Stimulated activated CD4-positive, alpha-beta T cell treated with anti-CD3 and anti-CD28 coated beads, TNF-alpha, amount 100 ng/mL, for 4 hours (primary cell): ENCODE measurements around the gene TRIM29.
"Not testable (repeated sequence)": the region's sequence is repeated elsewhere in the genome, so short reads cannot be mapped to it uniquely, and the experiment has no call there.

Source experiments
- DNase-seq, 3 experiments: peaks; one replicate each; pipeline ENCODE4 v3.0.0-alpha.2; 2020; ENCODE audit warnings: low read depth in 3 of 3

The TRIM29 gene

DNA sequence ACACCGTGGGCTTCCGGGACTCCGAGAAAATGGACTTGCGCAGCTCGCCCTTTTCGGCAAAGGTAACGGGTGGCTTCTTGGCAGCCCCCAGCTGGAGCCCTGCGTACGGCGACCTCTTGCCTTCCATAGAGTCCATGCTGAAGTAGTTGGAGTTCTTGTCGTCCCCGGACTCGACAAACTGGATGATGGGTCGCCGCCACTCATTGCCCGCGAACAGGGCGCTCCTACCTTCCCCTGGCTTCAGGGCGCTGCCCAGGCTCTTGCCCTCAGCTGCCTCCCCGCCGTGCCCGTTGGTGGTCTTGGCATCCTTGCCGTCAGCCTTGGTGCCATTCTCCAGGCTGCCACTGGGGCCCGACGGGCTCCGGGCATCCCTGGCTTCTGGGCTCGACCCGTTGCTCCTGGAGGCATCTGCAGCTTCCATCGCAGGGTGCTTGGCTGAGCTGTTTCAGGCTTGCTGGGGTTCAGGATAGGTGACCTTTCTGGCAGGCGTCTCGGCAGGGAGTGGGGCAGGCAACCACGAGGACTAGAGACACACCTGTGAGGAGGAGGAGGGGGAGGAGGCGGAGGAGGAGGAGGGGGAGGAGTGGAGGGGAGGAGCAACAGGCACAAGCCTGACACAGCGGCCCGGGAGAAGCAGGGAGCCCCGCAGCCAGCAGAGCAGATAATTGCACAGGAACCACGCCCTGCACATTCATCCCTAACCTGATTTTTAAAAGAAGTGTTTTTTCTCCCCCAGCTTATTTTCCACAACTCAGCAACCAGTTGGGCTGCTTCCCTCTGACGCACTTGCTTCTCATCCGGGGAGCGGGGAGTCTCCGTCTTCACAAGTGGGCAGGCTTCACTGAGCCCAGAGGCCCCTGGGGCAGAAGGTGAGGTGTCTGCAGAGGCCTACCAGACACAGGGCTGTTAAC lies at the start of gene TRIM29:
Gene TRIM29 (minus strand): TSS at position 503 of the 911 bp plus-strand sequence. CDS start 82 bp downstream, at position 421.
- DNase-seq = no peak

DNA sequence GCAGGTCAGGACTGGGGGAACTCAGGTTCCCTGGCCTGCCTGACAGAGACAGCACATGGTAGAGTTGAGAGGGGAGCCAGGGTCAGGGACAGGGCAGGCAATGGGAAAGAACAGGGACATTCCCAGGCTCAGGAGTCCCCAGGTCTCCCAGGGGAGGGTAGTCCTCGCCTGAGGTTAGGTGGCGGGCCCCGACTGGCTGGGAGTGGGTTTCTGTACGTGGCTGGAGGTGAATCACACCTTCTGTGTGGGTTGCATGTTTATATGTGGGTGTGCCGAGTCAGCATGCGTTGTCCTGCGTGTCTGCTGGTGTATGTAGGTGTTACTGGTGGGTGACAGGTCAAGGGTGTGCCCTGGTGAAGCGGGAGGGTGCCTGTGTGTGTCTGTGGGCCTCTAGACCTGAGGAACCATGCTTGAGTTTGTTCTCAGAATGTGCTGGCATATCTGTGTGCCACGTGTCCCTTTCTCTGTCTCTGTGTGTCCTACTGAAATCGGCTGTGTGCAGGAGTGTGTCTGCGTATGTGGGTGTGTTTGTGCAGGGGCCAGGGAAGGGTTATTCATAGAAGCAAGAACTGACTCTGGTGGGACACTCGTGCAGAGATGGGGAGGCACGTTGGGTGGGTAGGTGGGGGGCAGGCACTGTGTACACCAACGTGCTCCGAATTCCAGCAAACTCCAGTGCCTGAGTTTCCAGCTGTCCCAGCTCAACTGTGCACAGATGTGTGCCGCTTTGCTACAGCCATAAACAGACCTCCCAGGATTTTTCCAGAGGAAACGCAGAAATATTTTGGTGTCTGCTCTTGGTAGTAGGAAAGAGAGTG lies 49.1 kb upstream of the TRIM29 start:
- peak in 1 of 3 experiments; percentile 16 for DNase-seq

- DNase-seq = no peak
Measured at GRCh38 chr11:120186456-120186773, 48.5 kb upstream of the TRIM29 start.

DNA sequence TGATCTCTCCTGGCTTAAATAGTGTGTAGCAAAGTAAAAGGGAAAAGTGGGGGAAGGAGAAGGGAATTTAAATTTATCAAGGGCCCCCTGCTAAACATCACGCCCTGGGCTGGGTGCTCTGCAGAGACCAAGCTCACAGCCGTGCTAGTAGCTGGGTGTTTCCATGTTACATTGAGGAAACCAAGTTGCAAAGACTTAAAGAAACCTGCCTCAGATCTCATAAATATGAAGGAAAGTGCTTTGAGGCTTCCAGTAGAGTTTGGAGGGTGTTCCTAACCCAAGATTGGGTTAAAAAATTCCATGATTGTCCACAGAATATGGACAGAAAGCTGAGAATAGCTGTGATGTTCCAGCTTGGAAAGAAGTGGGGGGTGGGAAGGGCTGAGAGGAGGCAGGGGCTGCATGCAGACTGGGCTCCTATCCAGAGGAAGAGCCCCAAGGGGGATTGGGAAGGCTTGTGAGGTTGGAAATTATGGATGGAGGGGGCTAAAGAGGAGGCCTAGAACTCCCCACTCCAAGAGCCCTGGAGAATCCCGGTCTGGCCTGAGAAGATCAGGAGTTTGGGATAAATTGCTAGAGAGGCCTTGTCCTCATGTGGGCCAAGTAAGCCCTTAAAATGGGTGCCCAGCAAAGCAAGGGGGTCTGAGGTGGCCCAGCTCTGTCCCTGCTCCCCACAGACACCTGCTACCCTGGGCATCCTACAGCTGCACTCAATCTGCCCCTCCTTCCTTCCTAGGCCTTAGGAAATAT lies 48.0 kb upstream of the TRIM29 start:
- no peak for DNase-seq

GRCh38 chr11:120184946-120185705 lies 47.2 kb upstream of the TRIM29 start:
- DNase-seq = no peak

GRCh38 chr11:120184371-120184945 lies 46.5 kb upstream of the TRIM29 start:
- DNase-seq = no peak

GRCh38 chr11:120183701-120184141 lies 45.8 kb upstream of the TRIM29 start:
- DNase-seq = no peak

GRCh38 chr11:120182790-120183491 lies 45.0 kb upstream of the TRIM29 start:
- DNase-seq = no peak

DNA sequence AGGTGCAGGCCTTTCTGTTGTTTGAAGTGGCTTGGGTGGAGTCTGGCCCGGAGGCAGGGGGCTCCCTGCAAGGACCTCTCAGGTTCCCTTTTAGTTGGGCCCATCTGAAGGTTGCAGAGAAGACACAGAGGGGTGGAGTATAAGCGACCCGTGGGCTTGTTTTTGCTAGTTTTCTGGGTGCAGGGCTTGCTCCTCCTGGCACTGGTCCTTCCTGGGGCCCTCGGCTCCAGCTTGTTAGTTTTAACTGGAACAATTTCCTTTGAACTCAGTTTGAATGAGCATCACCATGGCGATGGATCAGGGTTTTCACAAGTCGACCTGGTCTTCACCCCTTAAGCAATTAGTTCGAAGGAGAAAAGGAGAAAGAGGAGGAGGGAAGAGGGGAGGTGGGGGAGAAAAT lies 44.5 kb upstream of the TRIM29 start:
- no peak for DNase-seq

DNA sequence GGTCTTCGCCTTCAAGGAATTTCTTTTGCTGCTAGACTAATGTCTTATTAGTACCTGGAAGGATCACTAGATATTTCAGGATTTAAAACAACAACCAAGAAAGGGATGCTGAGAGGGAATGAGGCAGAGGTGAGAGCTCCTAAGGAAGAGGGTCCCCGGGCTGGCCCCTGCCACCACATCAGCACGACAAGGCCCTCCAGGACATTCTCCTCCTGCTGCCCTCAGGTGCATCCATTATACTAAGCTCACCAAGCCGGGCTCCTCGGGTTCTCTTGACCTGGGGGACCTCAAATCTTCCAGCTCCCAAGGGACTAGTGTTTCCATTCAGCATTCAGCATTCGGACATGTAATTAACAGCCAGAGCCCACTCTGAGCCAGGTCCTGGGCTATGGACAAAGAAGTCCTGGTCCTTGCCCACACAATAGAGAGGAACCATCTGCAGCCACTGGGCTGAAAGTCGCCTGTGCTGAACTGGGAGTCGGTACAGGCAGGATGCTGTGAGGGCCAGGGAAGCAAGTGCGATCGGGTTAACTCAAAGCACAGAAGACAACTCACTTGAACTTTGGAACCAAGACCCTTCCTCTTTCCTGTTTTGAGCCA lies 43.6 kb upstream of the TRIM29 start:
- no peak for DNase-seq

DNA sequence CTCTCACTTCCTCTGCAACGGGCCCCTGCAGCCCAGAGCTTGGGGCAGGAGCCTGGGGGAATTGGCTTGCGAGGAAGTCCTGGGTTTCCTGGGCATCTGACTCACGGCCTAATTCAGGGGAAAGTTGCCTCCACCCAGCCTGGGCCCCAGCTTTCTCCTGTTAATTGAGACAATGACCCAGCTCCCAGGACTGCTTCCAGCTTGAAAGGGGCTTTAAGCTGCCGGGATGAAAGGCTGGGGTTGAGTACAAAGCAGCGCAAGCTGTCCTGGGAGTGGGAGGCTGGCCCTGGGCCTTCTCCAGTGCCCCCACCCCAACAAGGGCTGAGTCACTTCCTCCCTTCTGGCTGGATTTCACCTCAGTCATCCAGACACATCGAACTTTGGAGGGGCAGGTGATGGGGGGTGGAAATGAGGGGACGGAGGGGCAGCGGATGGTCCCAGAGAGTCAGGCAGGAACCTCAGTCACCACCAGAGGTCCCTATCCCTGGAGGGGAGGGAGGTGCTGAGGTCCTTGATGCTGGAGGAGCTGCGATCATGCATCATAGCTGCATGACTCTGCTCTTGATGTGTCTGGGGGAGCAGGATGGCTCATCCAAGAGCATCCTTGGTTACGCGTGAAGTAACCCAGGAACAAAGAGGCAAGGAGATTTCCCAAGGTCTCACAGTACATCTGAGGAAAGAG lies 42.8 kb upstream of the TRIM29 start:
- no peak for DNase-seq

DNA sequence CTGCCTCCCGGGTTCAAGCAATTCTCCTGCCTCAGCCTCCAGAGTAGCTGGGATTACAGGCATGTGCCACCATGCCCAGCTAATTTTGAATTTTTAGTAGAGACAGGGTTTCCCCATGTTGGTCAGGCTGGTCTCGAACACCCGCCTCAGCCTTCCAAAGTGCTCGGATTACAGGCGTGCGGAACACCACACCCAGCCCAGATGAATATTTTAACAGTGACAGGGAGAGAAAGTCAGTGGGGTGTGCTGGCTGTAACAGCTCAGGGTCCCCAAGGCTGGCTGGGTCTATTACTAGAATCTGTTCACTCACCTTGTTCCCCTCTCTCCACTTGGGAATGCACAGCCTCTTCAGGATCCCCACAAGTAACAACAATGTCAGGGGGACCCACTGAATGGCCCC lies 42.1 kb upstream of the TRIM29 start:
- DNase-seq = not testable (repeated sequence)

DNA sequence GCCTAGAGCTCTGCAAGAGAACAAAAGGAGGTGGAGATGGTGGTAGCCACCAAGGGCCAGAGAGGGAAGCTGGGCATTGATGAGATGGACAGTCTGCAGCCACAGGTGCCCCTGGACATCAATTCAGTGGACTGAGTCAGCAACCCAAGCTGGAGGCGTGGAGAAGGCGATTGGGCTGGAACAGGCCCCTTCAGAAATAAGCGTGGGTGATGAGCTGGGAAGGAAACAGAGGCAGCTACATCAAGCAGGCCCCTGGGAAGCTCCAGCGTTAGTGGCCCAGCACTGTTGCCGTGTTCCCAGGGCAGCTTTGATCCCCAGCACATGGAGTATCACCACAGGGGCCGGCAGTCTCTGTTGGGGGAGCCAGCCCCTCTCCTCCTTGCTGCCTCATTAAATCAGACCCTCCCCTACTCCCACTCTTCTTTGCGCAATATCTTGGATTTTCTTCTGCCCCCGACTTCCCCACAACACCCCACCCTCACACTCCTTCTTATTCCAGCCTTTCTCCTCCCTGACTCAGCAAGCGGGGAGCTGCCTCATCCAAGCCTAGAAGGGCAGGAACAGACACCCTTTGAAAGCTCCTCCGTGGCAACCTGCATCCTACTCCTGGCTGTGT lies 41.3 kb upstream of the TRIM29 start:
- no peak for DNase-seq

GRCh38 chr11:120178561-120179056 lies 40.7 kb upstream of the TRIM29 start:
- DNase-seq = no peak

- no peak for DNase-seq
Measured at GRCh38 chr11:120174866-120175265, 37.0 kb upstream of the TRIM29 start.

DNA sequence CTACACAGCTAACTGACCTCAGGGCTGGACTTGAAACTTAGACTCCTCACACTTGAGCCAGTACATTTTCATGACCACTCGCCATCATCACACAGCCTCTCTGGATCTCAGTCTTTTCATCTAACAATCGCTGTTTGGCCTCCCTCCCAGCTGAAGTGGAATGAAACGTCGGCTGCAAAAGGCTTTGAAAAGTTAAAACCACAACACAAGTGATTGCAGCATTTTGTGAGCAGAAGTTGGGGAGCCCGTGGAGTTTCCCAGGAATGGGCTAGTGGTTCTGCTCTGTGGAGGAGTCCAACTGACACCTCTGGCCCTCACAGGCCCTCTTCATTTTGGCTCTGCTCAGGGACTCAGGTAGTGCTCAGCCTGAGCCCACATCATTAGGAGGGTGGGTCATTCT lies 35.9 kb upstream of the TRIM29 start:
- DNase-seq = no peak

- no peak for DNase-seq
Measured at GRCh38 chr11:120173019-120173705, 35.2 kb upstream of the TRIM29 start.
